ENCODE data around the gene ERBB2. TPM values are rescaled to one million over a fixed set of nuclear protein-coding genes. Genes with fewer than 3 reads are reported as not detected.
A peak's percentile ranks its signal among the peaks of the same experiment; 100 is the strongest.
"Not testable (repeated sequence)": the region's sequence is repeated elsewhere in the genome, so short reads cannot be mapped to it uniquely, and the experiment has no call there.

Gene ERBB2
- total RNA-seq, 2 experiments from 2014 or later: 6.0 to 6.3 TPM

DNA sequence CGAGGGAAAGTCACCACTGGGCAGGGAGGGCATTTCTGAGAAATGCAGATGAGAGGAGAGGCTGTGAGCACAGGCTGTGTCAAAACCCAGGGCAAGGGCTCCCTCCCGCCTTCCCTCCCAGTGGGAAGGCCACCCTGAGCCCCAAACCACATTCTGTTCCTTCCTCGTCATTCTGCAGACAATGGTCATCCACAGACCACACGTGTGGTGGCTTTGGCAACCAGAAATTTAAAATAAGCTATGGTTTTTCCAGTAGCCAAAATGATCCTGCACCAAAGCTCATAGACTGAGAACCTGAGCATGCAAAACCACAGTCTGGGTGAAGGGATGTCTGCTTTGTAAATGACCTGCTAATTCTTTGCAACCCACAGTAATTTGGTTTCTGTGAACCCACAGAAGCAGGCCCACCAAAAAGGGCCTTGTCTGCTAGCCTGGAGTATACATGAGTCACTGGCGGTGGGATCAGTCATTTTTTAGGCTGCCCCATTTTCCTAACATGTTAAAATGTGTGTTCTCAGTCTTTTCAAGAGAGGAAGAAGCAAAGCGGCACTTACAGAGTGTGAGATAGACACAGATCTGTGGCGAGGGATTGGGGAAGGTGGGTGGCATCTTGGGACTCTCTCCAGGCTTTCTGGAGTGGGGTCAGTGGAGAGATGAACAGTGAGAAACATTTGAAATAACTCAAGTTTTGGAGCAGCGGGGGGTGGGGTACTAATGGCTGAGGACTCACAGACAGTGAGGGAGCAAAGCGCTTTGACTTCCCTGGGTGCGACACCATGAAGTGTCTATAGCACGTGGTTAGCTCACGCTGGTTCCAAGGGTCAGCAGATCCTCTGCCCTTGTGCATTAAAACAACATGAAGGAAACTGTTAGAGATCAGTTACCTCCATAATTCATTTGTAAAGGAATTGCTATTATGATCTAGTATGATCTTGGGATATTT, 58.3 kb downstream of the ERBB2 start:
- CTCF ChIA-PET: no interaction called here
- intact Hi-C loops (cut with micrococcal nuclease): no loop called here
- H3K27me3 Mint-ChIP-seq (ENCODE audit: low read depth): no peaks in the 10 kb centered on the region
- H3K27ac Mint-ChIP-seq: peak overlapping the region; percentile 74
- H3K36me3 Mint-ChIP-seq (ENCODE audit: low read depth): peaks cover 18% of the 10 kb centered on the region
- DNase-seq: peak; percentile 58
- no peak overlapping the region for H3K4me3 Mint-ChIP-seq
- H3K4me1 Mint-ChIP-seq (ENCODE audit: low read depth): peaks cover 70% of the 10 kb centered on the region
- H3K9me3 Mint-ChIP-seq: no peaks in the 10 kb centered on the region

DNA sequence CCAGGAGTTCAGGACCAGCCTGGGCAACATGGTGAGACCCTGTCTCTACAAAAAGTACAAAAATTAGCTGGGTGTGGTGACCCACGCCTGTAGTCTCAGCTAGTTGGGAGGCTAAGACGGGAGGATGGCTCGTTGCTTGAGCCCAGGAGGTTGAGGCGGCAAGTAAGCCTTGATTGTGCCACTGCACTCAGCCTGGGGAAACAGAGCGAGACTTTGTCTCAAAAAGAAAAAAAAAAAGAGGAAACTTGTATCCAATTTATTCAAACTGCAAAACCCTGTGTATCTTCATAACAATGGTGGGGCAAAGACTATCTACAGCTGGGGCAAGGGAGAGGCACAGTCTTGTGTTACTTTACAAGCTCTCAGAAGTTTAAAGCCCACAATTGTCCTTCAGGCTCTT, 59.3 kb downstream of the ERBB2 start:
- H3K4me3 Mint-ChIP-seq: no peak overlapping the region
- intact Hi-C loops (cut with micrococcal nuclease): no loop called here
- peaks cover 18% of the 10 kb centered on the region for H3K36me3 Mint-ChIP-seq (ENCODE audit: low read depth)
- peak overlapping the region; percentile 13 for H3K27ac Mint-ChIP-seq
- H3K9me3 Mint-ChIP-seq: no peaks in the 10 kb centered on the region
- peaks cover 71% of the 10 kb centered on the region for H3K4me1 Mint-ChIP-seq (ENCODE audit: low read depth)
- no peaks in the 10 kb centered on the region for H3K27me3 Mint-ChIP-seq (ENCODE audit: low read depth)
- no peak for DNase-seq
- CTCF ChIA-PET: interaction anchor here (0.9 kb wide), 1 partner anchor 136 kb away, joined by 3 read pairs; no protein-coding TSS in a partner anchor

DNA sequence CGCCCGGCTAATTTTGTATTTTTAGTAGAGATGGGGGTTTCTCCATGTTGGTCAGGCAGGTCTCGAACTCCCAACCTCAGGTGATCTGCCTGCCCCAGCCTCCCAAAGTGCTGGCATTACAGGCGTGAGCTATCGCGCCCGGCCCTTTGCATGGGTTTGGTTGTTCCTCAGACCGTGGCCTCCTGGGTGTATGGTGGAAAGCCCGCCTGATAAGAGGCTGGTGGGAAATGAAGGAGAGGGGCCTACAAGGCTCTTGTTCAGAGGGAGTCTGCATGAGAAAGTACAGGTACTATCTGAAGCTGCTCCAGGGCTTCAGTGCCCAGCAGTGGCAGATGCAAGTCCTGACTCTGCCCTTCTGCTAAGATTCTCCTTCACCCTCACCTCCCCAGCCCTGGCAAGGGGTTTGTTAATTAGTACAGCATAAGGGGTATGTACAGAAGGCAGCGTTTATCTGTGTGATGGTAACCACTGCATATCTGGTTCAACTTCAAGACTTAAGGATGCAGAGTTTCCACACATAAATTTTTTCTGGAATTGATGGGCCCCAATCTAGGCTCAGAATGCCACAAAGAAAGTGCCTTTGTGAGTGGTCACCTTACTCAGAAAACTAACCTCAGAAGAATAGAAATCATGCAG, 62.1 kb downstream of the ERBB2 start:
- CTCF ChIA-PET: interaction anchor here (1.0 kb wide), 1 partner anchor 142 kb away, joined by 3 read pairs; no protein-coding TSS in a partner anchor
- Mint-ChIP-seq H3K4me1 (ENCODE audit: low read depth) (peaks cover 67% of the 10 kb centered on the region), H3K36me3 (ENCODE audit: low read depth) (peaks cover 44% of the 10 kb centered on the region), H3K9me3 (no peaks in the 10 kb centered on the region), H3K27me3 (ENCODE audit: low read depth) (no peaks in the 10 kb centered on the region), H3K4me3 (no peak overlapping the region), H3K27ac (no peak overlapping the region)
- DNase-seq: no peak
- intact Hi-C loops (cut with micrococcal nuclease): no loop called here

DNA sequence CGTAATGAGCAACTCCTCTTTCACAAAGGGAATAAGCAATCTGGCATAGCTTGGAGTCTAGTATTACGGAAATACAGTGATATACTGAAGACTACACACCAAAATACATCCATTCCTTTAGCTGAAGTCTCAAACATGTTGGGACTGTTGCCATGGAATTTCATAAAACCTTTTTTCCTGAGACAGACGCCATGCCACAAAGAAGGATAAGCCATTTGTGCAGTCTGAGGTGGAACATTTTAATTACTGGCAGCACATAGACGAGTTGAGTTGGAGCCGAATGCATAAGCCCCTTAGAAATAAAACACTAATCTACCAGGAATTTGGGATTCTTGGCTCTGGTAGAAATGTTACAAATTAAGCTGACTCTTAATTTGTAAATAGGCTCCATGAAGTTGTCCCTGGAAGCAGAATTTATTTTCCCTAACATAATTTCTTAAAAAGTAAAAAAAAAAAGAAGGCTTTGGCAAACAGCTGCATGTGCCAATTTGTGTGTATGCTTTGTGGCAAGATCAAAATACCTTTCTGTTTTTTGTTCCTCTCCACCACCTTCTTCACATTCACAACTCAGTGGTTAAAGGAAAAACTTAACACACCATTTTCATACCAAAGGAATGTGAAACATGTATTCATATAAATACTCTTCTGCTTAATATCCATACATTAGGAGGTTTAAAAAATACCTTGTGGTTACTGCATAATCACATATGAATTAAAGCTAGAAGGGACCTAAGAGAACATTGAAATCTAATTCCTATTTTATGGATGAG, 63.4 kb downstream of the ERBB2 start:
- intact Hi-C loops (cut with micrococcal nuclease): no loop called here
- CTCF ChIA-PET: interaction anchor here (1.0 to 1.1 kb wide), 2 partner anchors 140 to 143 kb away, joined by 3 read pairs; no protein-coding TSS in a partner anchor

GRCh38 chr17:39764171-39764570, 64.3 kb downstream of the ERBB2 start:
- intact Hi-C loops (cut with micrococcal nuclease); H3K4me3 Mint-ChIP-seq; H3K9me3 Mint-ChIP-seq; DNase-seq; H3K27ac Mint-ChIP-seq; H3K27me3 Mint-ChIP-seq (ENCODE audit: low read depth): not testable (repeated sequence)
- CTCF ChIA-PET: interaction anchor here (0.6 to 1.1 kb wide), 3 partner anchors 81 to 141 kb away, joined by 3 to 4 read pairs (median 3); no protein-coding TSS in a partner anchor
- H3K36me3 Mint-ChIP-seq (ENCODE audit: low read depth): peaks cover 50% of the 10 kb centered on the region
- H3K4me1 Mint-ChIP-seq (ENCODE audit: low read depth): peaks cover 66% of the 10 kb centered on the region

More for the DNA sequence above, 63.4 kb downstream of the ERBB2 start:
- Mint-ChIP-seq H3K9me3 (no peaks in the 10 kb centered on the region), H3K27me3 (ENCODE audit: low read depth) (no peaks in the 10 kb centered on the region), H3K4me1 (ENCODE audit: low read depth) (peaks cover 65% of the 10 kb centered on the region), H3K4me3 (no peak overlapping the region), H3K36me3 (ENCODE audit: low read depth) (peaks cover 52% of the 10 kb centered on the region), H3K27ac (no peak overlapping the region)
- no peak for DNase-seq

DNA sequence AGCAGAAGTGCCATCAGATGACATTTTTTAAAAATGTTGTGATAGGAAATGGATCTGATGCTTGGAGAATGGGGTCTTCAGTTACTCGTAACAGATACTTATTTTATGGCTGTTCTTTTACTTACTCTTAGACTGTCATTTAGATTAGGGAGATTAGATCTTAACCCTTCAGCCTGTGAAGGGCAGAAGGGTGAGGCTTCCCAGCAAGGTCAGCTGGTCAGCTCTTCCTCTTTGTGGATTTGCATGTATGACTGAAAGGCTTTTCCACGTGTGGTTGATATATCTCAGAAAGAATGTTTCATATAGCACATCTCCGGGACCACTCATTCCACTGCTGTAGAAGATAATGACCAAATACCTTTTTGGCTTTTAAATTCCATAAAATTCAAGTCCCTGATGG, 65.3 kb downstream of the ERBB2 start:
- H3K4me1 Mint-ChIP-seq (ENCODE audit: low read depth): peaks cover 72% of the 10 kb centered on the region
- no peak overlapping the region for H3K27ac Mint-ChIP-seq
- H3K27me3 Mint-ChIP-seq (ENCODE audit: low read depth): no peaks in the 10 kb centered on the region
- no peaks in the 10 kb centered on the region for H3K9me3 Mint-ChIP-seq
- CTCF ChIA-PET: no interaction called here
- H3K4me3 Mint-ChIP-seq: no peak overlapping the region
- peaks cover 50% of the 10 kb centered on the region for H3K36me3 Mint-ChIP-seq (ENCODE audit: low read depth)
- no peak for DNase-seq
- intact Hi-C loops (cut with micrococcal nuclease): no loop called here

GRCh38 chr17:39765766-39766165, 65.9 kb downstream of the ERBB2 start:
- Mint-ChIP-seq H3K36me3 (ENCODE audit: low read depth) (peaks cover 48% of the 10 kb centered on the region), H3K9me3 (no peaks in the 10 kb centered on the region), H3K4me1 (ENCODE audit: low read depth) (peaks cover 75% of the 10 kb centered on the region), H3K27me3 (ENCODE audit: low read depth) (no peaks in the 10 kb centered on the region), H3K4me3 (no peak overlapping the region), H3K27ac (no peak overlapping the region)
- intact Hi-C loops (cut with micrococcal nuclease): no loop called here
- CTCF ChIA-PET: interaction anchor here (1.6 kb wide), 1 partner anchor 9 kb away, joined by 3 read pairs; no protein-coding TSS in a partner anchor
- DNase-seq: no peak

- intact Hi-C loops (cut with micrococcal nuclease): no loop called here
- no peak for DNase-seq
- CTCF ChIA-PET: interaction anchor here (1.6 kb wide), 1 partner anchor 11 kb away, joined by 3 read pairs; no protein-coding TSS in a partner anchor
- no peaks in the 10 kb centered on the region for H3K9me3 Mint-ChIP-seq
- H3K27ac Mint-ChIP-seq: peak overlapping the region; percentile 60
- H3K27me3 Mint-ChIP-seq (ENCODE audit: low read depth): no peaks in the 10 kb centered on the region
- no peak overlapping the region for H3K4me3 Mint-ChIP-seq
- peaks cover 82% of the 10 kb centered on the region for H3K4me1 Mint-ChIP-seq (ENCODE audit: low read depth)
- H3K36me3 Mint-ChIP-seq (ENCODE audit: low read depth): peaks cover 47% of the 10 kb centered on the region
Observed at GRCh38 chr17:39767147-39767546, 67.3 kb downstream of the ERBB2 start.

DNA sequence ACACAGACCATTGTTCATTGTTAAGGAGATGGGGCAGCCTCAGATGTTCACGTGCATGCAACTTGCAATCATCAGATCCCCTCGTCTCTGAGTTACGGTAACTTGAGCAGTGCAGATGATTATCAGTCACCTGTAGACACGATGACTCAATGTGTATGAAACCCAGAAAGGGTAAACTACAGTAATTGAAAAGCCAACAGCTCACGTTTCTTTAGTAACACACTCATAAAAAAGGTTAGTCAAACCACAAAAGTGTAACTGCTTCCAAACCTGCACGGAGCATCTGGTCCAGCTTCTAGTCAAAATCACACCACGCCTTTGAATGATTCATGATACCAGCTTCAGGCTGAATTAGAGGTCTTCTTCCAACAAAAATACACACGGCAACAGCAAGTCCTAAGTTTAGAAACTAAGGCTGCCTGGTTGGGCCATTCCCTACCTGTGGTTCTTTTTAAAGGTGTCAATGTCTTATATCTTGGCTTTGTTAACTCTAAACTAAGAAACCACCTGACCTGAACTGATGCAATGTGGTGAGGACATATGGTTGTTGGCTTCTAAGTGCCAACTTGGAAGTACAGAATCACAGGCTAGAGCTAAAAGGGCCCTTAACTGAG, 70.2 kb downstream of the ERBB2 start:
- no peaks in the 10 kb centered on the region for H3K9me3 Mint-ChIP-seq
- no peak overlapping the region for H3K4me3 Mint-ChIP-seq
- peak; percentile 86 for DNase-seq
- H3K27me3 Mint-ChIP-seq (ENCODE audit: low read depth): no peaks in the 10 kb centered on the region
- H3K36me3 Mint-ChIP-seq (ENCODE audit: low read depth): peaks cover 44% of the 10 kb centered on the region
- CTCF ChIA-PET: interaction anchor here (0.6 to 1.4 kb wide), 7 partner anchors 10 to 148 kb away, joined by 3 to 7 read pairs (median 4); no protein-coding TSS in a partner anchor
- intact Hi-C loops (cut with micrococcal nuclease): loop anchor here (1.0 to 10.0 kb wide), 13 partner anchors 8 to 1068 kb away; partner anchors contain the start of genes CDC6, FBXL20, LRRC3C and NR1D1
- peaks cover 88% of the 10 kb centered on the region for H3K4me1 Mint-ChIP-seq (ENCODE audit: low read depth)
- peak overlapping the region; percentile 86 for H3K27ac Mint-ChIP-seq

- Mint-ChIP-seq H3K27ac (peak overlapping the region; percentile 70), H3K9me3 (no peaks in the 10 kb centered on the region), H3K27me3 (ENCODE audit: low read depth) (no peaks in the 10 kb centered on the region), H3K4me3 (no peak overlapping the region), H3K36me3 (ENCODE audit: low read depth) (peaks cover 32% of the 10 kb centered on the region), H3K4me1 (ENCODE audit: low read depth) (peaks cover 94% of the 10 kb centered on the region)
- CTCF ChIA-PET: no interaction called here
- intact Hi-C loops (cut with micrococcal nuclease): loop anchor here (5.0 to 10.0 kb wide), 3 partner anchors 370 to 1070 kb away; partner anchors contain the start of genes CDC6 and FBXL20
- DNase-seq: no peak
Observed at GRCh38 chr17:39772415-39772814, 72.6 kb downstream of the ERBB2 start.

Measured in activated naive CD4-positive, alpha-beta T cell treated with anti-CD3 and anti-CD28 coated beads for 36 hours (primary cell).